Panc1 (cell line): Measurements from ENCODE around the gene SDK1.

Experiments used
- POLR2AphosphoS5 ChIP-seq: IDR thresholded peaks from 2 replicates; pipeline ENCODE4 v1.6.1; 2012; ENCODE audit warnings: mild to moderate bottlenecking, low read depth, low read length, moderate library complexity
- SIN3A ChIP-seq: IDR thresholded peaks from 2 replicates; pipeline ENCODE4 v1.6.1; 2012; ENCODE audit warnings: low read depth, mild to moderate bottlenecking, low read length, moderate library complexity, borderline replicate concordance; ENCODE audit not compliant: insufficient read depth
- TF ChIP-seq, protein P1 (sequence below): fragments of 450-650 bp; IDR thresholded peaks from 2 replicates; pipeline ENCODE4 v1.5.1; 2017; ENCODE audit warnings: mild to moderate bottlenecking
- TF ChIP-seq, protein P2 (sequence below), 2 experiments: IDR thresholded peaks; 2 replicates each; pipeline ENCODE4 v1.6.1; 2011 to 2012; ENCODE audit warnings: low read depth in 2 of 2, control low read depth in 1 of 2, low read length in 1 of 2, mild to moderate bottlenecking in 1 of 2, moderate library complexity in 1 of 2; ENCODE audit not compliant: insufficient read depth in 1 of 2

DNA sequence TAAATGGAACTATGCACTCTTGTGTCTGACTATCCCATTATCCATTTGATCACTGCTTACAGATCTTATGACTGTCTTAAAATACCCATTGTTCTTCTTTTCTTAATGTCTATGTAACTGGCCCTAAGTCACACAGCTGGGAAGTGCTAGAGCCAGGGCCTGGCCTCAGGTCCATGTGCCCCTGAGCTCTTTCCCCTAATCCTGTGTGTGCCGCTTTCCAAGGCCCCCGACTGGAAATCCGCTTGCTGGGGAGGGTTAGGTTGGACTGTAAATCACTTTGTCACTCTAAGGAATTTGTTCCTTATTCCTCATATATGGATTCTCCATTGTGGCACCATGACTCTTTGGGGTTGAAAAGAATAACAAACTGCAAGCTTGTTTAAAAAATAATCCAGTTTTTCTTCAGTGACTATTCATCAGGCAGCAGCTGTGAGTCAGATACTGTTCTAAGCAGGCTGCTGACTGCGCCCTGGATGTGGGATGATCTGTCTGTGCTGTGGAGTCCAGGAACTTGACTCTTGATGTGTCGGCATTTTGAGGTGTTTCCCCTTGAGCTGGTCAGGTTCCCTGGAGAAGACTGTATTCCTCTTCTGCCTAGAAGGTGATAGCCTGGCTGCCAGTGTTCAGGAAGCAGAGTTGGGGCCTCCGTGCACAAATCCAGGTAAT is 236.3 kb downstream of the SDK1 start:
- TF ChIP-seq, protein P1, sequence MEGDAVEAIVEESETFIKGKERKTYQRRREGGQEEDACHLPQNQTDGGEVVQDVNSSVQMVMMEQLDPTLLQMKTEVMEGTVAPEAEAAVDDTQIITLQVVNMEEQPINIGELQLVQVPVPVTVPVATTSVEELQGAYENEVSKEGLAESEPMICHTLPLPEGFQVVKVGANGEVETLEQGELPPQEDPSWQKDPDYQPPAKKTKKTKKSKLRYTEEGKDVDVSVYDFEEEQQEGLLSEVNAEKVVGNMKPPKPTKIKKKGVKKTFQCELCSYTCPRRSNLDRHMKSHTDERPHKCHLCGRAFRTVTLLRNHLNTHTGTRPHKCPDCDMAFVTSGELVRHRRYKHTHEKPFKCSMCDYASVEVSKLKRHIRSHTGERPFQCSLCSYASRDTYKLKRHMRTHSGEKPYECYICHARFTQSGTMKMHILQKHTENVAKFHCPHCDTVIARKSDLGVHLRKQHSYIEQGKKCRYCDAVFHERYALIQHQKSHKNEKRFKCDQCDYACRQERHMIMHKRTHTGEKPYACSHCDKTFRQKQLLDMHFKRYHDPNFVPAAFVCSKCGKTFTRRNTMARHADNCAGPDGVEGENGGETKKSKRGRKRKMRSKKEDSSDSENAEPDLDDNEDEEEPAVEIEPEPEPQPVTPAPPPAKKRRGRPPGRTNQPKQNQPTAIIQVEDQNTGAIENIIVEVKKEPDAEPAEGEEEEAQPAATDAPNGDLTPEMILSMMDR = no peak
- TF ChIP-seq, protein P2, sequence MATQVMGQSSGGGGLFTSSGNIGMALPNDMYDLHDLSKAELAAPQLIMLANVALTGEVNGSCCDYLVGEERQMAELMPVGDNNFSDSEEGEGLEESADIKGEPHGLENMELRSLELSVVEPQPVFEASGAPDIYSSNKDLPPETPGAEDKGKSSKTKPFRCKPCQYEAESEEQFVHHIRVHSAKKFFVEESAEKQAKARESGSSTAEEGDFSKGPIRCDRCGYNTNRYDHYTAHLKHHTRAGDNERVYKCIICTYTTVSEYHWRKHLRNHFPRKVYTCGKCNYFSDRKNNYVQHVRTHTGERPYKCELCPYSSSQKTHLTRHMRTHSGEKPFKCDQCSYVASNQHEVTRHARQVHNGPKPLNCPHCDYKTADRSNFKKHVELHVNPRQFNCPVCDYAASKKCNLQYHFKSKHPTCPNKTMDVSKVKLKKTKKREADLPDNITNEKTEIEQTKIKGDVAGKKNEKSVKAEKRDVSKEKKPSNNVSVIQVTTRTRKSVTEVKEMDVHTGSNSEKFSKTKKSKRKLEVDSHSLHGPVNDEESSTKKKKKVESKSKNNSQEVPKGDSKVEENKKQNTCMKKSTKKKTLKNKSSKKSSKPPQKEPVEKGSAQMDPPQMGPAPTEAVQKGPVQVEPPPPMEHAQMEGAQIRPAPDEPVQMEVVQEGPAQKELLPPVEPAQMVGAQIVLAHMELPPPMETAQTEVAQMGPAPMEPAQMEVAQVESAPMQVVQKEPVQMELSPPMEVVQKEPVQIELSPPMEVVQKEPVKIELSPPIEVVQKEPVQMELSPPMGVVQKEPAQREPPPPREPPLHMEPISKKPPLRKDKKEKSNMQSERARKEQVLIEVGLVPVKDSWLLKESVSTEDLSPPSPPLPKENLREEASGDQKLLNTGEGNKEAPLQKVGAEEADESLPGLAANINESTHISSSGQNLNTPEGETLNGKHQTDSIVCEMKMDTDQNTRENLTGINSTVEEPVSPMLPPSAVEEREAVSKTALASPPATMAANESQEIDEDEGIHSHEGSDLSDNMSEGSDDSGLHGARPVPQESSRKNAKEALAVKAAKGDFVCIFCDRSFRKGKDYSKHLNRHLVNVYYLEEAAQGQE (IDR thresholded peaks at IDR 0.05; ENCODE audit: insufficient read depth in 1 of 2, low read depth in 2 of 2, low read length in 1 of 2) = no peak
- TF ChIP-seq POLR2AphosphoS5 (no peak), SIN3A (no peak)
